HG02623 (cell line): ENCODE results near the gene GCN1.
"Not testable (repeated sequence)": the region's sequence is repeated elsewhere in the genome, so short reads cannot be mapped to it uniquely, and the experiment has no call there.

Source experiments
- ATAC-seq: cut with Tn5 transposase; IDR thresholded peaks from one replicate; pipeline ENCODE4 v1.9.1; 2021; ENCODE audit warnings: moderate library complexity; ENCODE audit not compliant: unreplicated experiment

GCN1 gene

GRCh38 chr12:120214626-120215356, 20.3 kb upstream of the GCN1 start:
- ATAC-seq, result no peak

GRCh38 chr12:120213758-120214157, 19.2 kb upstream of the GCN1 start:
- no peak for ATAC-seq

GRCh38 chr12:120213182-120213581, 18.7 kb upstream of the GCN1 start:
- ATAC-seq, result not testable (repeated sequence)

GRCh38 chr12:120212301-120212700, 17.8 kb upstream of the GCN1 start:
- no peak for ATAC-seq

GRCh38 chr12:120211904-120212283, 17.4 kb upstream of the GCN1 start:
- ATAC-seq, result no peak

GRCh38 chr12:120211243-120211903, 16.9 kb upstream of the GCN1 start:
- no peak for ATAC-seq

- no peak for ATAC-seq
Observed at GRCh38 chr12:120209851-120210250, 15.3 kb upstream of the GCN1 start.

GRCh38 chr12:120207227-120207626, 12.7 kb upstream of the GCN1 start:
- ATAC-seq, result no peak

- not testable (repeated sequence) for ATAC-seq
Observed at GRCh38 chr12:120206781-120207180, 12.3 kb upstream of the GCN1 start.

GRCh38 chr12:120206228-120206627, 11.7 kb upstream of the GCN1 start:
- ATAC-seq, result no peak

- no peak for ATAC-seq
Observed at GRCh38 chr12:120204171-120204570, 9.7 kb upstream of the GCN1 start.

- ATAC-seq, result no peak
Observed at GRCh38 chr12:120200364-120200800, 5.9 kb upstream of the GCN1 start.

GRCh38 chr12:120199595-120200306, 5.2 kb upstream of the GCN1 start:
- ATAC-seq, result no peak

- ATAC-seq, result no peak
Observed at GRCh38 chr12:120199025-120199424, 4.5 kb upstream of the GCN1 start.

GRCh38 chr12:120197542-120197887, 3.0 kb upstream of the GCN1 start:
- no peak for ATAC-seq

GRCh38 chr12:120196817-120197541, 2.5 kb upstream of the GCN1 start:
- not testable (repeated sequence) for ATAC-seq

GRCh38 chr12:120196363-120196762, 1.8 kb upstream of the GCN1 start:
- ATAC-seq, result no peak

- peak; percentile 36 for ATAC-seq
Observed at GRCh38 chr12:120194226-120194533, 335 bp downstream of the GCN1 start.

- ATAC-seq, result not testable (repeated sequence)
Observed at GRCh38 chr12:120193286-120193685, 1.2 kb downstream of the GCN1 start.

GRCh38 chr12:120190985-120191480, 3.5 kb downstream of the GCN1 start:
- ATAC-seq, result no peak

GRCh38 chr12:120190386-120190785, 4.1 kb downstream of the GCN1 start:
- no peak for ATAC-seq
